GM23338 (cell line): ENCODE data around the gene ELOVL2. TPM values are rescaled to one million over a fixed set of nuclear protein-coding genes. Genes with fewer than 3 reads are reported as not detected.

Experiments used
- ATAC-seq: fragments of 200-7000 bp; cut with Tn5 transposase; 3 replicates; pipeline ENCODE4 v1.9.1; 2020
- DNase-seq: peaks from one replicate; pipeline ENCODE4 v3.0.0-alpha.2; 2015; ENCODE audit warnings: low spot score
- H2AFZ ChIP-seq: fragments of 200-600 bp; sonication (generic); 2 replicates; pipeline ENCODE4 v1.8.0; 2016; ENCODE audit warnings: antibody characterized with exemption, mild to moderate bottlenecking, moderate library complexity
- H3F3A ChIP-seq: fragments of 200-600 bp; sonication (generic); replicated peaks from 2 replicates; pipeline ENCODE4 v1.8.0; 2017; ENCODE audit warnings: antibody characterized with exemption, mixed run types, low read depth
- H3K27ac ChIP-seq: fragments of 200-600 bp; sonication (generic); 2 replicates; pipeline ENCODE4 v1.6.1; 2016; ENCODE audit warnings: low read depth
- H3K27me3 ChIP-seq: fragments of 200-600 bp; sonication (generic); 2 replicates; pipeline ENCODE4 v1.8.0; 2016; ENCODE audit warnings: mild to moderate bottlenecking, mixed run types, moderate library complexity; ENCODE audit not compliant: insufficient read depth
- H3K36me3 ChIP-seq: fragments of 200-600 bp; sonication (generic); 2 replicates; pipeline ENCODE4 v1.8.0; 2016; ENCODE audit warnings: mild to moderate bottlenecking; ENCODE audit not compliant: insufficient read depth
- H3K4me1 ChIP-seq: fragments of 200-600 bp; sonication (generic); 2 replicates; pipeline ENCODE4 v1.8.0; 2016; ENCODE audit warnings: mild to moderate bottlenecking, moderate library complexity; ENCODE audit not compliant: insufficient read depth
- H3K4me2 ChIP-seq: fragments of 200-600 bp; sonication (generic); 2 replicates; pipeline ENCODE4 v1.7.1; 2017; ENCODE audit warnings: mixed run types
- H3K4me3 ChIP-seq: fragments of 200-600 bp; sonication (generic); 2 replicates; pipeline ENCODE4 v1.6.1; 2016; ENCODE audit warnings: mixed run types
- H3K79me2 ChIP-seq: fragments of 200-600 bp; sonication (generic); replicated peaks from 2 replicates; pipeline ENCODE4 v1.8.0; 2017; ENCODE audit warnings: mild to moderate bottlenecking; ENCODE audit not compliant: insufficient read depth
- H3K9me2 ChIP-seq: fragments of 200-600 bp; sonication (generic); 2 replicates; pipeline ENCODE4 v1.8.0; 2017; ENCODE audit not compliant: insufficient read depth
- H4K20me1 ChIP-seq: fragments of 200-600 bp; sonication (generic); replicated peaks from 2 replicates; pipeline ENCODE4 v1.8.0; 2017; ENCODE audit warnings: mild to moderate bottlenecking; ENCODE audit not compliant: insufficient read depth
- H3K27ac Mint-ChIP-seq: 2 replicates; pipeline ENCODE4 v1.8.0; 2020; ENCODE audit warnings: inconsistent platforms, mild to moderate bottlenecking, moderate library complexity, mixed read lengths
- H3K27me3 Mint-ChIP-seq: 3 replicates; pipeline ENCODE4 v1.8.0; 2022; ENCODE audit warnings: low read depth, mild to moderate bottlenecking, moderate library complexity, mixed read lengths, inconsistent platforms; ENCODE audit not compliant: insufficient read depth, poor library complexity
- H3K36me3 Mint-ChIP-seq: 3 replicates; pipeline ENCODE4 v1.8.0; 2021; ENCODE audit warnings: low read depth, mild to moderate bottlenecking, inconsistent platforms, moderate library complexity, mixed read lengths
- H3K4me1 Mint-ChIP-seq: 3 replicates; pipeline ENCODE4 v1.8.0; 2020; ENCODE audit warnings: mild to moderate bottlenecking, inconsistent platforms, mixed read lengths
- H3K4me3 Mint-ChIP-seq: 3 replicates; pipeline ENCODE4 v1.8.0; 2021; ENCODE audit warnings: moderate library complexity, mild to moderate bottlenecking, inconsistent platforms, mixed read lengths
- H3K9me3 Mint-ChIP-seq: 3 replicates; pipeline ENCODE4 v1.8.0; 2020; ENCODE audit warnings: moderate library complexity, mild to moderate bottlenecking, inconsistent platforms, mixed read lengths
- CREB1 ChIP-seq: fragments of 250-450 bp; sonication (Bioruptor Pico); IDR thresholded peaks from 2 replicates; pipeline ENCODE4 v1.5.0; 2020; ENCODE audit warnings: low read depth, mild to moderate bottlenecking, moderate library complexity
- EZH2 ChIP-seq: fragments of 200-600 bp; sonication (generic); IDR thresholded peaks from one replicate; pipeline ENCODE4 v1.8.0; 2017; ENCODE audit warnings: antibody characterized with exemption, mild to moderate bottlenecking, low read depth; ENCODE audit not compliant: unreplicated experiment
- JUNB ChIP-seq: IDR thresholded peaks from one replicate; pipeline ENCODE4 v1.6.1; 2016; ENCODE audit warnings: antibody characterized with exemption; ENCODE audit not compliant: unreplicated experiment
- NANOG ChIP-seq: IDR thresholded peaks from 2 replicates; pipeline ENCODE4 v1.6.1; 2016; ENCODE audit warnings: antibody characterized with exemption, borderline replicate concordance
- POLR2AphosphoS5 ChIP-seq: IDR thresholded peaks from 2 replicates; pipeline ENCODE4 v1.6.1; 2016; ENCODE audit warnings: antibody characterized with exemption, low read depth
- STAT1 ChIP-seq: IDR thresholded peaks from one replicate; pipeline ENCODE4 v1.6.1; 2016; ENCODE audit warnings: antibody characterized with exemption; ENCODE audit not compliant: unreplicated experiment
- ZNF114 ChIP-seq: fragments of 250-450 bp; sonication (Bioruptor Pico); IDR thresholded peaks from 2 replicates; pipeline ENCODE4 v1.5.0; 2020; ENCODE audit warnings: mild to moderate bottlenecking, moderate library complexity
- ZNF331 ChIP-seq: fragments of 250-450 bp; sonication (Bioruptor Pico); IDR thresholded peaks from 2 replicates; pipeline ENCODE4 v1.5.0; 2020; ENCODE audit warnings: low read depth, mild to moderate bottlenecking, moderate library complexity
- polyA plus RNA-seq: library from polyadenylated mRNA; unstranded; fragments of >200 nt; fragmentation: Nextera tagmentation; extraction: Ambion mirVana; gene quantifications from 2 replicates; pipeline ENCODE4 v1.2.1, GENCODE V29; 2016
- total RNA-seq: library from RNA; depleted of rRNA; stranded (reverse); fragments of >200 nt; shearing (Covaris generic); gene quantifications from 2 replicates; pipeline ENCODE4 v1.2.3, GENCODE V29; 2014
- TF ChIP-seq, protein P1 (sequence below): IDR thresholded peaks from one replicate; pipeline ENCODE4 v1.6.1; 2018; ENCODE audit warnings: antibody characterized with exemption; ENCODE audit not compliant: unreplicated experiment
- TF ChIP-seq, protein P2 (sequence below): IDR thresholded peaks from 2 replicates; pipeline ENCODE4 v1.6.1; 2016; ENCODE audit warnings: antibody characterized with exemption
- TF ChIP-seq, protein P3 (sequence below), 2 experiments: fragments of 200-600 bp in 1 of 2; sonication (generic) in 1 of 2; conservative IDR thresholded peaks; 2 replicates each; pipeline versions ENCODE4 v1.5.1 to v1.6.1; 2016 to 2017; ENCODE audit warnings: antibody characterized with exemption in 2 of 2, low read depth in 2 of 2, mild to moderate bottlenecking in 2 of 2, moderate library complexity in 1 of 2
- TF ChIP-seq, protein P4 (sequence below): fragments of 250-450 bp; sonication (Bioruptor Pico); IDR thresholded peaks from 2 replicates; pipeline ENCODE4 v1.5.0; 2020; ENCODE audit warnings: mild to moderate bottlenecking, moderate library complexity

Gene ELOVL2
- total and polyA plus RNA-seq, 2 experiments from 2014 or later = 1.2 to 1.6 TPM

DNA sequence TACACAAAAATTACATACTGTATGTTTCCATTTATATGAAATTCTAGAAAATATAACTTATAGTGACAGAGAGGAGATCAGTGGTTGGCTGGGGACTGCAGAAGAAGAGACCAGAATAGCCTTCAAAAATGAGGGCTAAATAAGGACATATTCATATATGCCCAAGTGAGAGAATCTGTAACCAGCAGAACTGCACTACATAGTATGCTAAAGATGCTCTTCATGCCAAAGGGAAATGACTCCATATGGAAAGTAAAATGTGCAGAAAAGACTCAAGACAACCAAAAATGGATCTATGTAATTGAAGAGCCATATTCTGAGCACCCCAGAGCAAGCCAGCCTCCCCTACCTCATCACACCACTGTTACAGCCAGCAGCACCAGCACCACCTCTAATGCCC lies 29.0 kb downstream of the ELOVL2 start:
- H3K36me3 Mint-ChIP-seq = no peaks in the 10 kb centered on the region
- H3K9me3 Mint-ChIP-seq = no peaks in the 10 kb centered on the region
- no peaks in the 10 kb centered on the region for H3K4me1 ChIP-seq
- H3K27me3 ChIP-seq = no peaks in the 10 kb centered on the region
- H3K4me3 ChIP-seq = no peak overlapping the region
- H3K79me2 ChIP-seq = no peaks in the 10 kb centered on the region
- no peak overlapping the region for H2AFZ ChIP-seq
- H3K27me3 Mint-ChIP-seq = peaks cover 3% of the 10 kb centered on the region
- no peak overlapping the region for H3K27ac Mint-ChIP-seq
- H3K27ac ChIP-seq = no peak overlapping the region
- no peak for DNase-seq
- H3K9me2 ChIP-seq = no peaks in the 10 kb centered on the region
- H3F3A ChIP-seq = no peaks in the 10 kb centered on the region
- H3K4me3 Mint-ChIP-seq = no peak overlapping the region
- ATAC-seq = no peak
- H3K4me2 ChIP-seq = no peak overlapping the region
- H3K36me3 ChIP-seq = no peaks in the 10 kb centered on the region
- TF ChIP-seq ZNF331 (CRISPR knock-in tag) (no peak), STAT1 (no peak), POLR2AphosphoS5 (no peak), JUNB (no peak), EZH2 (no peak), ZNF114 (CRISPR knock-in tag) (no peak), NANOG (no peak), CREB1 (CRISPR knock-in tag) (no peak)
- TF ChIP-seq, protein P1, sequence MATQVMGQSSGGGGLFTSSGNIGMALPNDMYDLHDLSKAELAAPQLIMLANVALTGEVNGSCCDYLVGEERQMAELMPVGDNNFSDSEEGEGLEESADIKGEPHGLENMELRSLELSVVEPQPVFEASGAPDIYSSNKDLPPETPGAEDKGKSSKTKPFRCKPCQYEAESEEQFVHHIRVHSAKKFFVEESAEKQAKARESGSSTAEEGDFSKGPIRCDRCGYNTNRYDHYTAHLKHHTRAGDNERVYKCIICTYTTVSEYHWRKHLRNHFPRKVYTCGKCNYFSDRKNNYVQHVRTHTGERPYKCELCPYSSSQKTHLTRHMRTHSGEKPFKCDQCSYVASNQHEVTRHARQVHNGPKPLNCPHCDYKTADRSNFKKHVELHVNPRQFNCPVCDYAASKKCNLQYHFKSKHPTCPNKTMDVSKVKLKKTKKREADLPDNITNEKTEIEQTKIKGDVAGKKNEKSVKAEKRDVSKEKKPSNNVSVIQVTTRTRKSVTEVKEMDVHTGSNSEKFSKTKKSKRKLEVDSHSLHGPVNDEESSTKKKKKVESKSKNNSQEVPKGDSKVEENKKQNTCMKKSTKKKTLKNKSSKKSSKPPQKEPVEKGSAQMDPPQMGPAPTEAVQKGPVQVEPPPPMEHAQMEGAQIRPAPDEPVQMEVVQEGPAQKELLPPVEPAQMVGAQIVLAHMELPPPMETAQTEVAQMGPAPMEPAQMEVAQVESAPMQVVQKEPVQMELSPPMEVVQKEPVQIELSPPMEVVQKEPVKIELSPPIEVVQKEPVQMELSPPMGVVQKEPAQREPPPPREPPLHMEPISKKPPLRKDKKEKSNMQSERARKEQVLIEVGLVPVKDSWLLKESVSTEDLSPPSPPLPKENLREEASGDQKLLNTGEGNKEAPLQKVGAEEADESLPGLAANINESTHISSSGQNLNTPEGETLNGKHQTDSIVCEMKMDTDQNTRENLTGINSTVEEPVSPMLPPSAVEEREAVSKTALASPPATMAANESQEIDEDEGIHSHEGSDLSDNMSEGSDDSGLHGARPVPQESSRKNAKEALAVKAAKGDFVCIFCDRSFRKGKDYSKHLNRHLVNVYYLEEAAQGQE = no peak
- TF ChIP-seq, protein P2, sequence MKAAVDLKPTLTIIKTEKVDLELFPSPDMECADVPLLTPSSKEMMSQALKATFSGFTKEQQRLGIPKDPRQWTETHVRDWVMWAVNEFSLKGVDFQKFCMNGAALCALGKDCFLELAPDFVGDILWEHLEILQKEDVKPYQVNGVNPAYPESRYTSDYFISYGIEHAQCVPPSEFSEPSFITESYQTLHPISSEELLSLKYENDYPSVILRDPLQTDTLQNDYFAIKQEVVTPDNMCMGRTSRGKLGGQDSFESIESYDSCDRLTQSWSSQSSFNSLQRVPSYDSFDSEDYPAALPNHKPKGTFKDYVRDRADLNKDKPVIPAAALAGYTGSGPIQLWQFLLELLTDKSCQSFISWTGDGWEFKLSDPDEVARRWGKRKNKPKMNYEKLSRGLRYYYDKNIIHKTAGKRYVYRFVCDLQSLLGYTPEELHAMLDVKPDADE = no peak
- TF ChIP-seq, protein P3, sequence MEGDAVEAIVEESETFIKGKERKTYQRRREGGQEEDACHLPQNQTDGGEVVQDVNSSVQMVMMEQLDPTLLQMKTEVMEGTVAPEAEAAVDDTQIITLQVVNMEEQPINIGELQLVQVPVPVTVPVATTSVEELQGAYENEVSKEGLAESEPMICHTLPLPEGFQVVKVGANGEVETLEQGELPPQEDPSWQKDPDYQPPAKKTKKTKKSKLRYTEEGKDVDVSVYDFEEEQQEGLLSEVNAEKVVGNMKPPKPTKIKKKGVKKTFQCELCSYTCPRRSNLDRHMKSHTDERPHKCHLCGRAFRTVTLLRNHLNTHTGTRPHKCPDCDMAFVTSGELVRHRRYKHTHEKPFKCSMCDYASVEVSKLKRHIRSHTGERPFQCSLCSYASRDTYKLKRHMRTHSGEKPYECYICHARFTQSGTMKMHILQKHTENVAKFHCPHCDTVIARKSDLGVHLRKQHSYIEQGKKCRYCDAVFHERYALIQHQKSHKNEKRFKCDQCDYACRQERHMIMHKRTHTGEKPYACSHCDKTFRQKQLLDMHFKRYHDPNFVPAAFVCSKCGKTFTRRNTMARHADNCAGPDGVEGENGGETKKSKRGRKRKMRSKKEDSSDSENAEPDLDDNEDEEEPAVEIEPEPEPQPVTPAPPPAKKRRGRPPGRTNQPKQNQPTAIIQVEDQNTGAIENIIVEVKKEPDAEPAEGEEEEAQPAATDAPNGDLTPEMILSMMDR (conservative IDR thresholded peaks at IDR 0.05; ENCODE audit: low read depth in 2 of 2) = no peak
- TF ChIP-seq, protein P4, sequence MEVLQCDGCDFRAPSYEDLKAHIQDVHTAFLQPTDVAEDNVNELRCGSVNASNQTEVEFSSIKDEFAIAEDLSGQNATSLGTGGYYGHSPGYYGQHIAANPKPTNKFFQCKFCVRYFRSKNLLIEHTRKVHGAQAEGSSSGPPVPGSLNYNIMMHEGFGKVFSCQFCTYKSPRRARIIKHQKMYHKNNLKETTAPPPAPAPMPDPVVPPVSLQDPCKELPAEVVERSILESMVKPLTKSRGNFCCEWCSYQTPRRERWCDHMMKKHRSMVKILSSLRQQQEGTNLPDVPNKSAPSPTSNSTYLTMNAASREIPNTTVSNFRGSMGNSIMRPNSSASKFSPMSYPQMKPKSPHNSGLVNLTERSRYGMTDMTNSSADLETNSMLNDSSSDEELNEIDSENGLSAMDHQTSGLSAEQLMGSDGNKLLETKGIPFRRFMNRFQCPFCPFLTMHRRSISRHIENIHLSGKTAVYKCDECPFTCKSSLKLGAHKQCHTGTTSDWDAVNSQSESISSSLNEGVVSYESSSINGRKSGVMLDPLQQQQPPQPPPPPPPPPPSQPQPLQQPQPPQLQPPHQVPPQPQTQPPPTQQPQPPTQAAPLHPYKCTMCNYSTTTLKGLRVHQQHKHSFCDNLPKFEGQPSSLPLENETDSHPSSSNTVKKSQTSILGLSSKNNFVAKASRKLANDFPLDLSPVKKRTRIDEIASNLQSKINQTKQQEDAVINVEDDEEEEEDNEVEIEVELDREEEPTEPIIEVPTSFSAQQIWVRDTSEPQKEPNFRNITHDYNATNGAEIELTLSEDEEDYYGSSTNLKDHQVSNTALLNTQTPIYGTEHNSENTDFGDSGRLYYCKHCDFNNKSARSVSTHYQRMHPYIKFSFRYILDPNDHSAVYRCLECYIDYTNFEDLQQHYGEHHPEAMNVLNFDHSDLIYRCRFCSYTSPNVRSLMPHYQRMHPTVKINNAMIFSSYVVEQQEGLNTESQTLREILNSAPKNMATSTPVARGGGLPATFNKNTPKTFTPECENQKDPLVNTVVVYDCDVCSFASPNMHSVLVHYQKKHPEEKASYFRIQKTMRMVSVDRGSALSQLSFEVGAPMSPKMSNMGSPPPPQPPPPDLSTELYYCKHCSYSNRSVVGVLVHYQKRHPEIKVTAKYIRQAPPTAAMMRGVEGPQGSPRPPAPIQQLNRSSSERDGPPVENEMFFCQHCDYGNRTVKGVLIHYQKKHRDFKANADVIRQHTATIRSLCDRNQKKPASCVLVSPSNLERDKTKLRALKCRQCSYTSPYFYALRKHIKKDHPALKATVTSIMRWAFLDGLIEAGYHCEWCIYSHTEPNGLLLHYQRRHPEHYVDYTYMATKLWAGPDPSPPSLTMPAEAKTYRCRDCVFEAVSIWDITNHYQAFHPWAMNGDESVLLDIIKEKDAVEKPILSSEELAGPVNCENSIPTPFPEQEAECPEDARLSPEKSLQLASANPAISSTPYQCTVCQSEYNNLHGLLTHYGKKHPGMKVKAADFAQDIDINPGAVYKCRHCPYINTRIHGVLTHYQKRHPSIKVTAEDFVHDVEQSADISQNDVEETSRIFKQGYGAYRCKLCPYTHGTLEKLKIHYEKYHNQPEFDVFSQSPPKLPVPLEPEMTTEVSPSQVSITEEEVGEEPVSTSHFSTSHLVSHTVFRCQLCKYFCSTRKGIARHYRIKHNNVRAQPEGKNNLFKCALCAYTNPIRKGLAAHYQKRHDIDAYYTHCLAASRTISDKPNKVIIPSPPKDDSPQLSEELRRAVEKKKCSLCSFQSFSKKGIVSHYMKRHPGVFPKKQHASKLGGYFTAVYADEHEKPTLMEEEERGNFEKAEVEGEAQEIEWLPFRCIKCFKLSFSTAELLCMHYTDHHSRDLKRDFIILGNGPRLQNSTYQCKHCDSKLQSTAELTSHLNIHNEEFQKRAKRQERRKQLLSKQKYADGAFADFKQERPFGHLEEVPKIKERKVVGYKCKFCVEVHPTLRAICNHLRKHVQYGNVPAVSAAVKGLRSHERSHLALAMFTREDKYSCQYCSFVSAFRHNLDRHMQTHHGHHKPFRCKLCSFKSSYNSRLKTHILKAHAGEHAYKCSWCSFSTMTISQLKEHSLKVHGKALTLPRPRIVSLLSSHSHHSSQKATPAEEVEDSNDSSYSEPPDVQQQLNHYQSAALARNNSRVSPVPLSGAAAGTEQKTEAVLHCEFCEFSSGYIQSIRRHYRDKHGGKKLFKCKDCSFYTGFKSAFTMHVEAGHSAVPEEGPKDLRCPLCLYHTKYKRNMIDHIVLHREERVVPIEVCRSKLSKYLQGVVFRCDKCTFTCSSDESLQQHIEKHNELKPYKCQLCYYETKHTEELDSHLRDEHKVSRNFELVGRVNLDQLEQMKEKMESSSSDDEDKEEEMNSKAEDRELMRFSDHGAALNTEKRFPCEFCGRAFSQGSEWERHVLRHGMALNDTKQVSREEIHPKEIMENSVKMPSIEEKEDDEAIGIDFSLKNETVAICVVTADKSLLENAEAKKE (CRISPR knock-in tag) = no peak
- no peaks in the 10 kb centered on the region for H4K20me1 ChIP-seq
- peaks cover 13% of the 10 kb centered on the region for H3K4me1 Mint-ChIP-seq
